ENCODE results near the gene SYCP3.

SYCP3 gene

GRCh38 chr12:101738920-101739665 is at the start of gene SYCP3:
SYCP3 (minus strand) TSS chr12:101739462; CDS start chr12:101737935, 1,527 bp downstream.
- DNase-seq, result no peak

GRCh38 chr12:101785671-101786070 is 46.4 kb upstream of the SYCP3 start:
- DNase-seq, result no peak

GRCh38 chr12:101784376-101784775 is 45.1 kb upstream of the SYCP3 start:
- no peak for DNase-seq

- DNase-seq, result no peak
Observed at GRCh38 chr12:101783838-101784237, 44.6 kb upstream of the SYCP3 start.

- no peak for DNase-seq
Observed at GRCh38 chr12:101783150-101783549, 43.9 kb upstream of the SYCP3 start.

GRCh38 chr12:101782273-101782731 is 43.0 kb upstream of the SYCP3 start:
- no peak for DNase-seq

GRCh38 chr12:101781834-101782233 is 42.6 kb upstream of the SYCP3 start:
- DNase-seq, result no peak

GRCh38 chr12:101780599-101780998 is 41.3 kb upstream of the SYCP3 start:
- DNase-seq, result no peak

GRCh38 chr12:101779626-101780025 is 40.4 kb upstream of the SYCP3 start:
- DNase-seq, result no peak

- no peak for DNase-seq
Observed at GRCh38 chr12:101779200-101779599, 39.9 kb upstream of the SYCP3 start.

- no peak for DNase-seq
Observed at GRCh38 chr12:101777978-101778377, 38.7 kb upstream of the SYCP3 start.

- no peak for DNase-seq
Observed at GRCh38 chr12:101777485-101777884, 38.2 kb upstream of the SYCP3 start.

- DNase-seq, result no peak
Observed at GRCh38 chr12:101775816-101776215, 36.6 kb upstream of the SYCP3 start.

- DNase-seq, result peak; percentile 69
Observed at GRCh38 chr12:101773650-101774162, 34.4 kb upstream of the SYCP3 start.

GRCh38 chr12:101772012-101772775 is 32.9 kb upstream of the SYCP3 start:
- no peak for DNase-seq

- DNase-seq, result no peak
Observed at GRCh38 chr12:101769865-101770264, 30.6 kb upstream of the SYCP3 start.

- DNase-seq, result no peak
Observed at GRCh38 chr12:101768781-101769180, 29.5 kb upstream of the SYCP3 start.

- no peak for DNase-seq
Observed at GRCh38 chr12:101767537-101767936, 28.3 kb upstream of the SYCP3 start.

GRCh38 chr12:101764051-101764792 is 25.0 kb upstream of the SYCP3 start:
- DNase-seq, result no peak

GRCh38 chr12:101763246-101763931 is 24.1 kb upstream of the SYCP3 start:
- no peak for DNase-seq

- no peak for DNase-seq
Observed at GRCh38 chr12:101761781-101762180, 22.5 kb upstream of the SYCP3 start.

GRCh38 chr12:101761350-101761749 is 22.1 kb upstream of the SYCP3 start:
- DNase-seq, result no peak

All from stimulated activated CD4-positive, alpha-beta T cell treated with anti-CD3 and anti-CD28 coated beads, Interleukin-15, amount 100 ng/mL, for 24 hours (primary cell).